SJCRH30 (cell line): Measurements from ENCODE around the gene DNAJC12. TPM values are rescaled to one million over a fixed set of nuclear protein-coding genes. Genes with fewer than 3 reads are reported as not detected.
"Not testable (repeated sequence)": the region's sequence is repeated elsewhere in the genome, so short reads cannot be mapped to it uniquely, and the experiment has no call there.

Experiments used
- DNase-seq, 2 experiments: peaks; one replicate each; pipeline ENCODE4 v3.0.0-alpha.2; 2015 to 2020
- H3K27ac ChIP-seq: fragments of 250-450 bp; sonication (Bioruptor Pico); 2 replicates; pipeline ENCODE4 v1.5.1; 2020; ENCODE audit warnings: mild to moderate bottlenecking, moderate library complexity
- H3K27me3 ChIP-seq: fragments of 250-450 bp; sonication (Bioruptor Pico); 2 replicates; pipeline ENCODE4 v1.5.1; 2020; ENCODE audit warnings: mild to moderate bottlenecking, moderate library complexity
- H3K36me3 ChIP-seq: fragments of 250-450 bp; sonication (Bioruptor Pico); 2 replicates; pipeline ENCODE4 v1.5.1; 2020; ENCODE audit warnings: mild to moderate bottlenecking, moderate library complexity
- H3K4me1 ChIP-seq: fragments of 250-450 bp; sonication (Bioruptor Pico); 2 replicates; pipeline ENCODE4 v1.5.1; 2020; ENCODE audit warnings: mild to moderate bottlenecking, moderate library complexity
- H3K4me3 ChIP-seq: fragments of 250-450 bp; sonication (Bioruptor Pico); 2 replicates; pipeline ENCODE4 v1.5.1; 2020; ENCODE audit warnings: mild to moderate bottlenecking, moderate library complexity
- H3K9me3 ChIP-seq: fragments of 250-450 bp; sonication (Bioruptor Pico); replicated peaks from 2 replicates; pipeline ENCODE4 v1.5.1; 2020; ENCODE audit warnings: mild to moderate bottlenecking, moderate library complexity
- total RNA-seq: library from RNA; depleted of rRNA; stranded (reverse); fragments of >200 nt; shearing (Covaris generic); gene quantifications from 2 replicates; pipeline ENCODE4 v1.2.3, GENCODE V29; 2014; rRNA removed

DNAJC12 gene
- total RNA-seq, 1 experiment from 2014 or later: 11.7 TPM

DNA sequence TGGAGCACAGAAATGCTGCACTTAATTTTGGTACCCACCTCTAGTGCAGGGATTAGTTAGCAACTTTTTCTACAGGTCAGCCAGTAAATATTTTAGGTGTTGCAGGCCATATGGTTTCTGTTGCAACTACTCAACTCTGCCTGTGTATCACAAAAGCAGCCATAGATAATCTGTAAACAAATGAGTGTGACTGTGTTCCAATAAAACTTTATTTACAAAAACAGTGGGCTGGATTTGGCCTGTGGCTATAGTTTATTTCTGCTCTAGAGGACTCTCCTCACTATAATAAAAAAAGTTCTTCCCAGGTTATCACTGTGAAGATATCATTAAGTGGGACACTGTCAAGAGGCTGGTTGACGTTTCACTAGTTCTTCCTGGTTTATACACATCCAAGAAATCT, 65.8 kb downstream of the DNAJC12 start:
- DNase-seq: no peak
- Histone ChIP-seq H3K27me3 (no peaks in the 10 kb centered on the region), H3K4me1 (no peaks in the 10 kb centered on the region), H3K27ac (no peak overlapping the region), H3K9me3 (no peaks in the 10 kb centered on the region), H3K4me3 (no peak overlapping the region), H3K36me3 (no peaks in the 10 kb centered on the region)

DNA sequence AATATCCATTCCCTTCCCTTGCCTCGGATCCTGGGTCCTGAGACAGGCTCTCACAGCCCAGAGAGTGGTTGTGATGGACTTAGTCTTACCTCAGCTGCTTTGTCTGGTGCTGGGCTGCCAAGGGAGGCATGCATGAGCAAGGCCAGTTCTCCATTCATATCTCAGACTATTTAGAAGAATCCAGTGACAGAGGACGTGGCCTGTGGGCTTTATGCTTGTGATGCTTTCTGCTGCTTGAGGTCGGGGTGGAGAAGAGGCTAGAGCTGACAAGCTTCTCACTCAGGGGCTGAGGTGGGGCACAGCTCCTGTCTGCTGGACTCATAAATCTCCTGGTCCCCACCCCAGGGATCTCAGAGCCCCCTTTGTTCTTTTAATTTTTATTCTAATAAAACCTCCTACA, 66.8 kb downstream of the DNAJC12 start:
- no peaks in the 10 kb centered on the region for H3K4me1 ChIP-seq
- H3K27ac ChIP-seq: no peak overlapping the region
- H3K36me3 ChIP-seq: no peaks in the 10 kb centered on the region
- DNase-seq: no peak
- H3K4me3 ChIP-seq: no peak overlapping the region
- no peaks in the 10 kb centered on the region for H3K9me3 ChIP-seq
- no peaks in the 10 kb centered on the region for H3K27me3 ChIP-seq

DNA sequence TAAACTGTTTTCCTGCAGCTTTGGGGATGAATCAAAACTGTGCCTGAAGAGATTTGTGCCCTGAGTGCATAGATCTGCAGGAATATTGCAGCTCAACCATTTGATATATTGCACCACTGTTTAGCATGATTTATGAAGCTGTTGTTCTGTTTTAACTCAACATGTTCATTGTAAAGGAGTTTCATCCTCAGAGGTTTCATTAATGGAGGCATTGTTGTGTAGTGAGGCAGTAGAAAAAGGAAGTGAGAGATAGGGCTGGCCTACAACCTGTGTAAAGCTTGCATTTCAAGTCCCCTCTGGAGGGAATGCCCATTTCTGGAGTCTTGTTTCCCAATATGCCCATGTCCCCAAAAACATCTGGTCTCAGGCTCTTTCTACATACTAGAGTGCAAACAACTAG, 67.5 kb downstream of the DNAJC12 start:
- no peaks in the 10 kb centered on the region for H3K9me3 ChIP-seq
- no peaks in the 10 kb centered on the region for H3K27me3 ChIP-seq
- no peak overlapping the region for H3K4me3 ChIP-seq
- H3K36me3 ChIP-seq: no peaks in the 10 kb centered on the region
- no peak overlapping the region for H3K27ac ChIP-seq
- H3K4me1 ChIP-seq: no peaks in the 10 kb centered on the region
- DNase-seq: no peak

DNA sequence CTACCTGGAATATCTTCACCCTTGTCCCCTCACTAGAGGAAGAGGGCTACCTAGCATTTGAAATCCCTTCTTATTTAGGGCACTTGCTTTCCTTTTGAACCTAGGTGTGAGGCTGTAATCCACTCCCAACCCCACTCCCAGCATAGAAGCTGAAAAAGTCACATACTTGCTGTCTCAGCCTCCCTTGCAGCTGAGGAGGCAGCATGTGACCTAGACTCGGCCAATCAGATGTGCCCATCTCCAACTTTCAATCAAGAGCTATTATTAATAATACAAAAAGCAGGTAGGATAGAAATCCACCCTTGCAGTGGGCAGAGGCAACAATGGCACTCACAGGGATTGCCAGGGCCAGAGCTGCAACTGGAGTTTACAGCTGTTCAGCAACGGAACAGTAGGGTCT, 70.7 kb downstream of the DNAJC12 start:
- H3K27ac ChIP-seq: no peak overlapping the region
- no peaks in the 10 kb centered on the region for H3K4me1 ChIP-seq
- H3K27me3 ChIP-seq: no peaks in the 10 kb centered on the region
- no peaks in the 10 kb centered on the region for H3K36me3 ChIP-seq
- DNase-seq: no peak
- no peaks in the 10 kb centered on the region for H3K9me3 ChIP-seq
- no peak overlapping the region for H3K4me3 ChIP-seq

DNA sequence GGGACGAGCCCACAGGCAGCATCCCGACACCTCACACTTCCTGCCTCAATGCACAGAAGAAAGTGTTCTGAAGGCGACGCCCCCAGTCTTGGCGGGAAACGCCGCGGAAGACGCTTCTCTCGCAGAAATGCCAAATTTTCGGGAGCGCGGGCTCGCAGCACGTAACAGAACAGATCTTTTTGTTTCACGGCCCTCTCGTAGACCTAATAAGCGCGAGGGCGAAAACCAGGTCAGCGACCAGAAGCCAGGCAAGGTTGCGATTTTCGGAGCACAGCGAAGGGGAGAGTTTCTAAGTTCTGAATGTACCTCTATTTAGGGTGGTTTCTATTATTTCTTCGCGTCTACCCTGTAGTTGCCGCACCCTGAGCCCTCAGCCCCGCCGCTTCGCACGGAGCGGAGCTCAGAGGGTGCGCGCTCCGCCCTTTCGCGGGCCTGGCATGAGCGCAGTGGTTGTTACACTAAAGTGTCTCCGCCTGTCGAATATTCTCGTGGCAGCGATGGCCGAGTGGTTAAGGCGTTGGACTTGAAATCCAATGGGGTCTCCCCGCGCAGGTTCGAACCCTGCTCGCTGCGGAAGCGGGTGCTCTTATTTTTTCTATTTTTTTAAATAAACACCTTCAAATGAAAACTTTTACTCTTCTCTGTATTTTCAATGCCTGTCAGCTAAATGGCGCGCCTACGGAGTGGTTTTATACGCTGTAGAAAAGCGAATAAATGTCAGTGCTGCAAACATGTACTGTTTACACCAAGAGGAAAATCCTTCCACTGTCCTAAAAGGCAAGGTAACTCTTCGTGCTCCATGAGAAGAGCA, 73.8 kb downstream of the DNAJC12 start:
- Histone ChIP-seq H3K27ac (peak overlapping the region; percentile 93), H3K9me3 (no peaks in the 10 kb centered on the region), H3K36me3 (no peaks in the 10 kb centered on the region), H3K4me1 (no peaks in the 10 kb centered on the region), H3K4me3 (peak overlapping the region; percentile 98), H3K27me3 (no peaks in the 10 kb centered on the region)
- peak; percentile 87 to 92 for DNase-seq

DNA sequence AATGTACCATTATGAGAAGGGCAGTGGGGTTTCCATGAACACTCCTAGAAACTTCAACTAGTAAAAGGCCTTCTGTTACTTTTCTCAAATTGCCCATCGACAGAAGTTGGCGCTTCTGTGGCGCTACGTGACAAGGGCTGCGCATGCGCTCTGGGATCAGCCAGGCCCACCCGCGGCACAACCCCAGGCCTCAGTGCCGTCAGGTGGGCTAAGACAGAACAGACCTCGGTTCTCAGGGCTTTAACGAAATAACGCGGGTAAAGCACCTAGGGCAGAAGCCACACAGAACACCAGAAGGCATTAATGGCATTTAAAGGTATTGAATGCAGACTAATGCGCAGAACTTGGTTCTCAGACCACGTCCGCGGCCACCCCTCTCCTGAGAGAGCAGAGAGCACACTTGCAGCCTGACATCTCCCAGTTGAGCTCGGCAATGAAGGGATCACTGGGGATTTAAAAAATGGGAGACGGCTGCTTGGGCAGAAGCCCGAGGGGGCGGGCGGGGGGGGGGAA, 74.4 kb downstream of the DNAJC12 start:
- H3K4me1 ChIP-seq: no peaks in the 10 kb centered on the region
- no peaks in the 10 kb centered on the region for H3K27me3 ChIP-seq
- peak overlapping the region; percentile 93 for H3K27ac ChIP-seq
- peak; percentile 71 to 82 for DNase-seq
- peak overlapping the region; percentile 98 for H3K4me3 ChIP-seq
- no peaks in the 10 kb centered on the region for H3K9me3 ChIP-seq
- H3K36me3 ChIP-seq: no peaks in the 10 kb centered on the region

DNA sequence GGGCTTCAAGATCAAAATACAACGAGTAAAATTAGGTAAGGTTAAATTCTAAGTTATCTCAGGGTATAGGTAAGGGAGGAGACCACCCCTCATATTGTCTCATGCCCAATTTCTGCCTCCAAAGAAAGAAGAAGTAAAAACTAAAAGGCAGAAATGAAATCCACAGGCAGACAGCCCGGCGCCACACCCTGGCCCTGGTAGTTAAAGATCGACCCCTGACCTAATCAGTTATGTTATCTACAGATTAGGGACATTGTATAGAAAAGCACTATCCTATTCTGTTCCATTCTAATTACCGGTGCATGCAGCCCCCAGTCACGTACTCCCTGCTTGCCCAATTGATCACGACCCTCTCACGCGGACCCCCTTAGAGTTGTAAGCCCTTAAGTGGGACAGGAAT, 75.4 kb downstream of the DNAJC12 start:
- not testable (repeated sequence) for DNase-seq, H3K27me3 ChIP-seq, H3K4me1 ChIP-seq, H3K36me3 ChIP-seq, H3K9me3 ChIP-seq, H3K27ac ChIP-seq
- peak overlapping the region; percentile 98 for H3K4me3 ChIP-seq

DNA sequence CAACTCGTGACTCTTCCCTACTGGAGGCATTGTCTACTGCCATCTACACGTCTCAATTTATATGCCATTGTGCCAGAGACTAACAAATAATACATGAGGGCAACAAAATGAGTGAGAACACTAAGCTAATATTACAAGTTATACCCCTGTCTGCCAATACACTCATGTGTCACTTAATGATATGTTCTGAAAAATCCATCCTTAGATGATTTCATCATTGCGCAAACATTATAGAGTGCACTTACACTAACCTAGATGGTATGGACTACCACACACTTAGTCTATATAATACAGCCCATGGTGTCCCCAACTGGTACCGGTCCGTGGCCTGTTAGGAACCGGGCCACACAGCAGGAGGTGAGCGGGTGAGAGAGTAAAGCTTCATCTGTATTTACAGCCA, 77.7 kb downstream of the DNAJC12 start:
- Histone ChIP-seq H3K27me3 (no peaks in the 10 kb centered on the region), H3K9me3 (no peaks in the 10 kb centered on the region), H3K27ac (no peak overlapping the region), H3K4me3 (no peak overlapping the region), H3K4me1 (no peaks in the 10 kb centered on the region), H3K36me3 (no peaks in the 10 kb centered on the region)
- DNase-seq: no peak

Other genes with a start within 250 kb of the DNAJC12 start
- gene CTNNA3, start 142.0 kb downstream of the DNAJC12 start, total RNA-seq: 2.7 and 2.9 TPM in 2 replicates
- gene SIRT1, start 46.5 kb upstream of the DNAJC12 start, total RNA-seq: 15.7 and 18.2 TPM in 2 replicates
- gene HERC4, start 237.1 kb upstream of the DNAJC12 start, total RNA-seq: 16.8 and 19.3 TPM in 2 replicates